ENCODE results near the gene ARSG. TPM values are rescaled to one million over a fixed set of nuclear protein-coding genes. Genes with fewer than 3 reads are reported as not detected.

Gene ARSG
- total and polyA plus RNA-seq, 2 of the 8 experiments (the other 6 are each of a cell fraction or from before 2014, with no cell fraction given), result 3.3 to 4.0 TPM

DNA sequence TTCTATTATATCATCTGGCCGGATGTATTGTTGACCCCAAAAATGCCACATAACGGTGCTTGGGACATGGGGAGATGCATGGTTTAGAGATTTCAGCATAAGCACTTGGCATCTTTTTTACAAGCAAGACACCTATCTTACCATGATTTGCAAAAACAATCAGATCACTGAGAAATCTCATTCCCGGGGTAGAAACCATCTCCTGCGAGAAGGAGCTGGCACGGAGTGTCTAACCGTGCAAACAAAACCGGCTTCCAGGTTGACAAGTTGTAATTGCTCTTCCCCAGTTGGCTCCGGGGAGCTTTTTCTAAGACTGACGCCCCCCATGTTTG, 1.4 kb upstream of the ARSG start:
- no peak for FAIRE-seq
- Histone ChIP-seq H3K9me3 (ENCODE audit: insufficient read depth in 2 of 2, low read depth in 1 of 2, low read length in 1 of 2) (no peaks in the 10 kb centered on the region), H3K27ac (ENCODE audit: low read depth, low read length) (no peak overlapping the region), H2BK5ac (ENCODE audit: low read depth, low read length) (no peak overlapping the region), H4K8ac (ENCODE audit: extremely low read depth, insufficient read depth, low read length) (no peak overlapping the region), H3K79me2 (ENCODE audit: control insufficient read depth in 1 of 2, insufficient read depth in 2 of 2, low read length in 2 of 2) (no peaks in the 10 kb centered on the region), H3K9ac (replicated peaks in 1 of 4; ENCODE audit: extremely low read depth in 1 of 4, low read depth in 3 of 4, low read length in 3 of 4) (no peak overlapping the region), H3K27me3 (replicated peaks in 1 of 4; ENCODE audit: control insufficient read depth in 3 of 4, extremely low read depth in 1 of 4, insufficient read depth in 3 of 4, low read length in 3 of 4) (peaks cover 8 to 25% (median 24%) of the 10 kb centered on the region in 4 experiments), H3K4ac (replicated peaks; ENCODE audit: insufficient read length, low read depth, low read length) (no peak overlapping the region), H2BK20ac (ENCODE audit: low read length) (no peak overlapping the region), H3K23ac (ENCODE audit: insufficient read length) (no peak overlapping the region), H2AFZ (ENCODE audit: low read length) (no peak overlapping the region), H4K20me1 (replicated peaks in 1 of 2; ENCODE audit: control insufficient read depth in 1 of 2, insufficient read depth in 2 of 2, low read length in 2 of 2) (peaks cover 0 to 3% of the 10 kb centered on the region in 2 experiments), H4K91ac (replicated peaks; ENCODE audit: insufficient read length, low read length) (no peak overlapping the region), H3K18ac (ENCODE audit: extremely low read depth, low read length) (no peak overlapping the region), H3K4me1 (replicated peaks in 1 of 4; ENCODE audit: control insufficient read depth in 3 of 4, insufficient read depth in 4 of 4, low read length in 3 of 4) (peaks cover 14 to 24% (median 20%) of the 10 kb centered on the region in 4 experiments; a peak in 6 of 7 replicates), H3K4me2 (ENCODE audit: insufficient read depth in 1 of 2, low read depth in 2 of 2, low read length in 2 of 2) (peak overlapping the region; percentile 68 to 83), H3K56ac (replicated peaks; ENCODE audit: insufficient read length, low read depth, low read length) (no peak overlapping the region), H3K14ac (ENCODE audit: insufficient read length) (no peak overlapping the region), H3K23me2 (ENCODE audit: low read depth, low read length) (peaks cover 22% of the 10 kb centered on the region), H2BK12ac (ENCODE audit: low read depth, low read length) (no peak overlapping the region), H3K4me3 (ENCODE audit: extremely low read depth in 1 of 4, insufficient read depth in 2 of 4, low read depth in 3 of 4, low read length in 4 of 4) (peak overlapping the region in 2 of 4 experiments; percentile 67 to 73; a peak in 4 of 8 replicates), H2BK120ac (replicated peaks; ENCODE audit: low read depth, low read length) (no peak overlapping the region), H3K36me3 (ENCODE audit: control insufficient read depth in 2 of 4, insufficient read depth in 4 of 4, low read length in 3 of 4) (no peaks in the 10 kb centered on the region), H3K79me1 (ENCODE audit: low read depth, low read length) (no peaks in the 10 kb centered on the region), H2AK5ac (ENCODE audit: low read depth, low read length) (no peak overlapping the region), H4K5ac (ENCODE audit: insufficient read length, low read depth, low read length) (no peak overlapping the region), H2BK15ac (ENCODE audit: low read length) (no peak overlapping the region)
- no peak for DNase-seq (ENCODE audit: low read depth in 1 of 2, low spot score in 2 of 2)
- ChIA-PET POLR2A (ENCODE audit: partially characterized antibody) (interaction anchor here (0.7 to 3.6 kb wide), 5 partner anchors 9 to 150 kb away, joined by 3 to 18 read pairs (median 5); no protein-coding TSS in a partner anchor), CTCF (ENCODE audit: partially characterized antibody) (interaction anchor here (0.9 to 3.5 kb wide), 4 partner anchors 14 to 142 kb away, joined by 3 to 17 read pairs (median 13); no protein-coding TSS in a partner anchor)
- 41% methylated on average over 9 of the region's 9 CpGs; no CpG with 5 or more reads in 1 of the 2 experiments for WGBS, 2 experiments (ENCODE audit: extremely low coverage in 1 of 2, insufficient coverage in 1 of 2, insufficient read length in 1 of 2, insufficient replicate concordance in 2 of 2, low coverage in 1 of 2, low lambda C conversion rate in 2 of 2, missing lambda C conversion rate in 1 of 2)
- TF ChIP-seq, protein P1, sequence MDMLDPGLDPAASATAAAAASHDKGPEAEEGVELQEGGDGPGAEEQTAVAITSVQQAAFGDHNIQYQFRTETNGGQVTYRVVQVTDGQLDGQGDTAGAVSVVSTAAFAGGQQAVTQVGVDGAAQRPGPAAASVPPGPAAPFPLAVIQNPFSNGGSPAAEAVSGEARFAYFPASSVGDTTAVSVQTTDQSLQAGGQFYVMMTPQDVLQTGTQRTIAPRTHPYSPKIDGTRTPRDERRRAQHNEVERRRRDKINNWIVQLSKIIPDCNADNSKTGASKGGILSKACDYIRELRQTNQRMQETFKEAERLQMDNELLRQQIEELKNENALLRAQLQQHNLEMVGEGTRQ (IDR thresholded peaks at IDR 0.05; ENCODE audit: low read length), result no peak
- TF ChIP-seq TCF12 (IDR thresholded peaks at IDR 0.05; ENCODE audit: low read depth, low read length) (no peak), HDAC6 (IDR thresholded peaks at IDR 0.05; ENCODE audit: low read depth, low read length) (no peak), KDM1A (IDR thresholded peaks at IDR 0.05; ENCODE audit: borderline replicate concordance, low read length) (no peak), BRCA1 (IDR thresholded peaks at IDR 0.05; ENCODE audit: low read depth, low read length) (no peak), MAFK (IDR thresholded peaks at IDR 0.05; ENCODE audit: low read depth, low read length) (no peak), ZNF274 (IDR thresholded peaks at IDR 0.05; ENCODE audit: borderline replicate concordance, extremely low read depth, low read length) (no peak), EP300 (IDR thresholded peaks at IDR 0.05; ENCODE audit: borderline replicate concordance in 1 of 2, low read depth in 2 of 2, low read length in 2 of 2) (no peak), SP1 (IDR thresholded peaks at IDR 0.05; ENCODE audit: low read depth, low read length) (no peak), CBX8 (IDR thresholded peaks at IDR 0.05; ENCODE audit: borderline replicate concordance, low read depth, low read length) (no peak), SP2 (IDR thresholded peaks at IDR 0.05; ENCODE audit: low read length) (no peak), TAF7 (optimal IDR thresholded peaks at IDR 0.05; ENCODE audit: borderline replicate concordance, low read depth, low read length) (no peak)
- TF ChIP-seq, protein P2, sequence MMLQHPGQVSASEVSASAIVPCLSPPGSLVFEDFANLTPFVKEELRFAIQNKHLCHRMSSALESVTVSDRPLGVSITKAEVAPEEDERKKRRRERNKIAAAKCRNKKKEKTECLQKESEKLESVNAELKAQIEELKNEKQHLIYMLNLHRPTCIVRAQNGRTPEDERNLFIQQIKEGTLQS (IDR thresholded peaks at IDR 0.05; ENCODE audit: insufficient read depth, low read depth, low read length), result no peak

Data from H1 (cell line).